ENCODE data around the gene MAPK14.

DNA sequence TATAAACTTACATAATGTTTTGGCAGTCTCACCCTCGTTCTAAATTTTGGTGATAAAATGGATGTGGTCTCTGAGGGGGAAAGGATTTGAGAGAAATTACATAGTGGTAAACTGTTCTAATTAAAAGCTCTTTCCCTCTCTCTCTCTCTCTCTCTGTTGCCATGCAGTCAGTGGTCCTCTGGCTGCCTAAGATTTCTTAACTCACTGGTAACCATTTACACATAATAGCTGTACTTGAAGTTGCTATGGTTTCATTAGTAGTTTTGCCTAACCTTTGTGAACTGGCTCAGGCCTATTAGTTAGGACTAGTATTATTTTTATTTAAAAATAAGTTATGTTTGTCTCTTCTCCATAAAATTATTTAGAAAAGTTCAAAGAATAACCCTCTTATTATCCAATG, 42.0 kb downstream of the MAPK14 start:
- TF ChIP-seq TEAD4 (IDR thresholded peaks at IDR 0.05) (no peak), TCF12 (IDR thresholded peaks at IDR 0.05; ENCODE audit: low read depth) (no peak), FOXM1 (IDR thresholded peaks at IDR 0.05; ENCODE audit: borderline replicate concordance, low read depth) (no peak), CREB1 (IDR thresholded peaks at IDR 0.05; ENCODE audit: low read depth) (no peak), EP300 (IDR thresholded peaks at IDR 0.05; ENCODE audit: borderline replicate concordance) (no peak), RAD21 (IDR thresholded peaks at IDR 0.05; ENCODE audit: low read depth) (no peak), NFIC (IDR thresholded peaks at IDR 0.05) (no peak), TAF1 (IDR thresholded peaks at IDR 0.05; ENCODE audit: low read depth) (no peak)
- TF ChIP-seq, protein P1, sequence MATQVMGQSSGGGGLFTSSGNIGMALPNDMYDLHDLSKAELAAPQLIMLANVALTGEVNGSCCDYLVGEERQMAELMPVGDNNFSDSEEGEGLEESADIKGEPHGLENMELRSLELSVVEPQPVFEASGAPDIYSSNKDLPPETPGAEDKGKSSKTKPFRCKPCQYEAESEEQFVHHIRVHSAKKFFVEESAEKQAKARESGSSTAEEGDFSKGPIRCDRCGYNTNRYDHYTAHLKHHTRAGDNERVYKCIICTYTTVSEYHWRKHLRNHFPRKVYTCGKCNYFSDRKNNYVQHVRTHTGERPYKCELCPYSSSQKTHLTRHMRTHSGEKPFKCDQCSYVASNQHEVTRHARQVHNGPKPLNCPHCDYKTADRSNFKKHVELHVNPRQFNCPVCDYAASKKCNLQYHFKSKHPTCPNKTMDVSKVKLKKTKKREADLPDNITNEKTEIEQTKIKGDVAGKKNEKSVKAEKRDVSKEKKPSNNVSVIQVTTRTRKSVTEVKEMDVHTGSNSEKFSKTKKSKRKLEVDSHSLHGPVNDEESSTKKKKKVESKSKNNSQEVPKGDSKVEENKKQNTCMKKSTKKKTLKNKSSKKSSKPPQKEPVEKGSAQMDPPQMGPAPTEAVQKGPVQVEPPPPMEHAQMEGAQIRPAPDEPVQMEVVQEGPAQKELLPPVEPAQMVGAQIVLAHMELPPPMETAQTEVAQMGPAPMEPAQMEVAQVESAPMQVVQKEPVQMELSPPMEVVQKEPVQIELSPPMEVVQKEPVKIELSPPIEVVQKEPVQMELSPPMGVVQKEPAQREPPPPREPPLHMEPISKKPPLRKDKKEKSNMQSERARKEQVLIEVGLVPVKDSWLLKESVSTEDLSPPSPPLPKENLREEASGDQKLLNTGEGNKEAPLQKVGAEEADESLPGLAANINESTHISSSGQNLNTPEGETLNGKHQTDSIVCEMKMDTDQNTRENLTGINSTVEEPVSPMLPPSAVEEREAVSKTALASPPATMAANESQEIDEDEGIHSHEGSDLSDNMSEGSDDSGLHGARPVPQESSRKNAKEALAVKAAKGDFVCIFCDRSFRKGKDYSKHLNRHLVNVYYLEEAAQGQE (IDR thresholded peaks at IDR 0.05; ENCODE audit: low read depth), result no peak
- TF ChIP-seq, protein P2, sequence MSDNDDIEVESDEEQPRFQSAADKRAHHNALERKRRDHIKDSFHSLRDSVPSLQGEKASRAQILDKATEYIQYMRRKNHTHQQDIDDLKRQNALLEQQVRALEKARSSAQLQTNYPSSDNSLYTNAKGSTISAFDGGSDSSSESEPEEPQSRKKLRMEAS (IDR thresholded peaks at IDR 0.05), result no peak

Data from Ishikawa (cell line).